RCC 7860 (cell line): ENCODE results near the gene VAMP5.
A peak's percentile ranks its signal among the peaks of the same experiment; 100 is the strongest.
"Not testable (repeated sequence)": the region's sequence is repeated elsewhere in the genome, so short reads cannot be mapped to it uniquely, and the experiment has no call there.

Experiments used
- DNase-seq: peaks from one replicate; pipeline ENCODE4 v3.0.0-alpha.2; 2015; ENCODE audit warnings: low spot score
- FAIRE-seq: peaks from 2 replicates; lab custom pipeline; 2012; peaks lifted over from hg19 to GRCh38; lab: Jason Lieb, UNC

VAMP5 gene

DNA sequence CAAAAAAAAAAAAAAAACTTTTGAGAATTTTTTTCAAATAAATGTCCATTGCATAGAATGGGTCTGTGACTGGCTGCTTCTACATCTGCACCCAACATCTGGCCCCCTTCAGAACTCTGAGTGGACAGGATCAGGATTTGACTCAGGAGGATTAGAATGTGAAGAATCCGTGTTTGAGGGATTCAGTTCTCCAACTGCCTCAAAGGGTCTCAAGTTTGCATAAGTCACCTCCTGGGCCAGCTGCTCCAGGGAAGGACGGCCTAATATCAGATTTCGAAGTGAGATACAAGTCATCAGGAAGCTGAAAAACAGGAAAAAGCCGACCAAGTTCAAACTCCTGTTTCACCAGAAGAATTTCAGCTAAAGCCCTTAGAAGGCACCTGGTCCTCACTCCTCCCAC is 34.4 kb upstream of the VAMP5 start:
- no peak for FAIRE-seq
- peak; percentile 18 for DNase-seq

DNA sequence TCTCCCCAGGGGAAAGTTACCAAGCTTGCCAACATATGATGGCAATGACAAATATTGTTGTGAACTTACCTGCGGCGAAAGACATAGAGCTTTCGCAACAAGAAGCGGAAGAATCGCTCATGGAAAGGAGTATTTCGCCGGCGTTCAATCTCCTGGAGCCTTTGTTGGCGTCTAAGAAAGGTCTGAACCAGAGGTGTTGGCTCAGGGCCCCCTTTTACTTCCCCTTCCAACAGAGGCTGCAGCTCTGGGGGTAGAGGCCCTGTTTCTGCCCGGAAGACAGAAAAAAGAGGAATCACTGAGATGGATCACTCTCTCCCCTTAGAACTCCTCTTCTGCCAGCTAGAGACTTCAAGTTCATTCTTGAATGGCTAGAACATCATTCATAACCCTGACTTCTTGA is 33.7 kb upstream of the VAMP5 start:
- DNase-seq (no peak), FAIRE-seq (no peak)

DNA sequence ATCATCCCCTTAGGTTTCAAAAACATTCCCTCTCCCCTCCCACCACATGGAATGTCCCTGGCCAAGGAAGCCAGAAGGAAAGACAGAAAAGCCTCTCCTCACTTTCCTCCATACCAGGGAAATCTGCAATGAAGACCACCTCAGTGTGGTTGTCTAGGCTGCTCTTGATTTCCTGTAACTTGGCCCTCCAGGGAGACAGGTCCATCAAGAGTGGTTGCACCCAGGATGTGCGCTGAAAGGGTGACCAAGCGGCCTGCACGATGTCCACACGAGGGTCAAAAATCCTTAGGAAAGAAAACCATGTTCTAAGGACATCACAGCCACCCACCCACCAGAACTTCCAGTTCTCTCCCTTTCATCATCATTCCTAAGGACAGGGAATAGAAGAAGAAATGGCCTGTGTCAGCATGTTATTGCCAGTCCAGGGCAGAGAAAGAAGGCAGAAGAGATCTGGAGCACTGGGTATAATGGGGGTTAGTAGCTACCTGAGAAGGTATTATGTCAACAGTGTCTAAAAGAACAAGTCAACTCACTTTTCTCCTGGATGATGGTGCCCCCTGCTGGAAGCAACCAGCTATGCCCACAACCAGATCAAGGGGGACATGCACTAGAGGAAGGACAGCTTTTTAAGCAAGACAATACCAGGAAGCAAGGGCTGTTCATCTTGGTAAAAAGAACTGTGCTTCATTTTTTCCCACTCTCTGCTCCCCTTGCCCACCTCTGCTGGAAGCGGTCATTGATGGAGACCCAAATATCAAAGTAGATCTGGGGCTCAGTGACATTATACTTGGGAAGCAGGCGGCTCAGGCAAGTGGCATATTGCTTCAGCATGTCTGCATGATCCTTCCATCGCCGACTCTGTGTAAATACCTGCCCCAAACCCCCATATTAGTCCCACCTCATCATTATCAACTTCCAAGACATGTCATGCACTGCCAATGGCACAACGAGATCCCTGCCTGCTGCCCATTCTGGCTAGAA is 32.2 kb upstream of the VAMP5 start:
- DNase-seq (peak; percentile 66), FAIRE-seq (peak; percentile 54)

DNA sequence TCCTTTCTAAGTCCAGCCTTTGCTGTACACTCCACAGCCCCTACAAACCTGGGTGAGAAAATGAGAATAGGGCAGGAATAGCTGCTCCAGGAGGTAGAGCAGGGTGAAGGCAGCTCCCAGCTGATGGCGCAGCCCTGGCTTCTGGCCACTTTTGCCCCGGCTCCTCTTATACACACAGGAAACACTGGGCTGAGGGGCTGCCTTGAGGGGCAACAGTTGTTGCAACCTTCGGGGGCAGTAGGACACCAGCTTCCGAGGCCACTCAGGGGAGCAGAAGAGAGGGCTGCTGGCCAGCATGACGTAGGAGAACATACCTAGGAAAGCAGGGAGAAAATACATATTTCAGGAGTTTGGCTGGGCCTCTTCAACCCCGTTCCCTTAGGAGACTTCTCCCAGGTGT is 31.0 kb upstream of the VAMP5 start:
- no peak for DNase-seq
- no peak for FAIRE-seq

DNA sequence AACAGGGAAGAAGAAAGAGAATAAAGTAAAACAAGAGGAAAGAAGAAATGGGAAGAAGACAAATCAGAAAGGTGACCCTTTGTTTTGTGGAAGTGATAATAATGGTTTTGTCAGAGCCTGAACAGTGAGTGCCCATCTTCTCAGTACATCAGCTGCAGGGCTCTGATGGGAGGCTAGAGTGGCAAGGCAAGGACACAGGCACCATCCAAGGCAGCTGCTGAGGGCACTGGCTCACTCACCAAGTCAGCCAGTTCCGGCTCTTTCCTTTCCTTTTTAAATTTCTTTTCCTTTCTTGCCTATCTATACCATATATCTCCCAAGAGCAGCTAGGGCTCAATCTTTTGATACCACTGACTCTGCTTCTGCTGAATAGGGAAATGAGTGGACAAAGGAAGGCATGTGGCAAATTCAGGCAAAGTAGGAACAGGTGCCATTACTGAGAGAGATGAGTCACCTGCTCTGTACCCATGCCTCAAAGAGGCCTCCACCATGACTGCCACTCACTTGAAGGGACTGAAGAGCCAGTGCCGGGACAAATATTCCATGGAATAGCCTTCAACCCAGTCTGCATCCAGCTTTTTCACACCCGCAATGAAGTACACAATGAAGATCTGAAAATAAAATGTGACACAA is 29.1 kb upstream of the VAMP5 start:
- DNase-seq (no peak), FAIRE-seq (no peak)

DNA sequence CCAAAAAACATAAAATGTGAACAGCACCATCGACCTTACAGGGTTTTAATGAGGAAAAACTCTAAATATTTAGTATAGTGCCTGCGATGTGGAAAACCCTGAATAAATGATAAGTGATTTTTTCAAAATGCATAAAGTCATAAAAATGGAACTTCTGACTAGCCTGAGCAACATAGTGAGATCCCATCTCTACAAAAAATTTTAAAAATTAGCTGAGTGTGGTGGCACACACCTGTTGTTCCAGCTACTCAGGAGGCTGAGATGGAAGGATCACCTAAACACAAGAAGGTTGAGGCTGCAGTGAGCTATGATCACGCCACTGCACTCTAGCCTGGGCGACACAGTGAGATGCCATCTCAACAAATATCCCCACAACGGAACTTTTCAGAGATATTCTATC is 27.1 kb upstream of the VAMP5 start:
- DNase-seq = no peak
- no peak for FAIRE-seq

DNA sequence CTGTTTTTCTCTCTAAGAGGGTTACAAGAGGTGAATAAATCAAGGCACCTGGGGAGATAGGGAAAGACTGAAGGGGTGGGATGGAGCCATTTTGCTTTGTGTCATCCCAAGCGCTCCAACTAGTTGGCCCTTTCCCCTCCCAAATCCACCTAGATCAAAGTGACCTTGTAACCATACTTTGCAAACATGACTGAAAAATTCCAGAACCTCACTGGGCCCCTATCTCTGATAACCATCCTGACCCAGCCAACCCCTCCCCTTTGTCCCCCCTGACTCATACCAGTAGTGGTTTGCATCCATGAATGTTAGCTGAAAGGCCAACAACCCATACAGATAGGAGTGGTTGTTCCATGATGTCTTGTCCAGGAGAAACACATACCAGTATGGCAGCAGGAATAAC is 26.1 kb upstream of the VAMP5 start:
- FAIRE-seq (no peak), DNase-seq (no peak)

DNA sequence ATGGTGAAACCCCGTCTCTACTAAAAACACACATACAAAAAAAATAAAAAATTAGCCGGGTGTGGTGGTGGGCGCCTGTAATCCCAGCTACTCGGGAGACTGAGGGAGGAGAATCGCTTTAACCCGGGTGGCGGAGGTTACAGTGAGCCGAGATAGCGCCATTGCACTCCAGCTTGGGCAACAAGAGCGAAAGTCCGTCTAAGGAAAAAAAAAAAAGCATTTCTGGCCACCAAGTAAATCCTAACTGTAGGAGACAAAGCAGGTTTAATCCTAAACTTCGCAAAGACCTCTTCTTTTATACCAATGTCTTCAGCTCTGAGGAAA is 23.9 kb upstream of the VAMP5 start:
- not testable (repeated sequence) for DNase-seq, FAIRE-seq

DNA sequence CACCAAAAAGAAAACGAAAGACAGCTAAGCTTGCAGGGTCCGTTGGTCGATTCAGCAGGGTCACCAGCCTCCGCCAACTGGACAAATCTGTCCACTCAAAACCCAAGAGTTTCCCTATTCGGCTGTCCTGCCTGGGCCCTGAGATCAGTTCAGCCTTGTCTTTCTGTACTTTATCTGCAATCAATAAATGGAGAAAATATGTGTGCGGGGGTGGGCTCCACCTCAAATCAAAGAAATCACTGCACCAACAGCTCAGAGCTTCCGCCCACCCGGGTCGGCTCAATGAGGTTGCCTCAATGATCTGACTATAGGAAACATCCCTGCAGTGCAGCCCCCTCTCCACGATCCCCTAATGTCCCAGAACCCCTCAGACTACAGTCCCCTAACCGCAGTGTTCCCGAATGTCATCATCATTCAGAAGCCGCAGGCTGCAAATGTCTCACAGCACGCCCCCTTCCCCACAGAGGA is 23.4 kb upstream of the VAMP5 start:
- FAIRE-seq (no peak), DNase-seq (no peak)

DNA sequence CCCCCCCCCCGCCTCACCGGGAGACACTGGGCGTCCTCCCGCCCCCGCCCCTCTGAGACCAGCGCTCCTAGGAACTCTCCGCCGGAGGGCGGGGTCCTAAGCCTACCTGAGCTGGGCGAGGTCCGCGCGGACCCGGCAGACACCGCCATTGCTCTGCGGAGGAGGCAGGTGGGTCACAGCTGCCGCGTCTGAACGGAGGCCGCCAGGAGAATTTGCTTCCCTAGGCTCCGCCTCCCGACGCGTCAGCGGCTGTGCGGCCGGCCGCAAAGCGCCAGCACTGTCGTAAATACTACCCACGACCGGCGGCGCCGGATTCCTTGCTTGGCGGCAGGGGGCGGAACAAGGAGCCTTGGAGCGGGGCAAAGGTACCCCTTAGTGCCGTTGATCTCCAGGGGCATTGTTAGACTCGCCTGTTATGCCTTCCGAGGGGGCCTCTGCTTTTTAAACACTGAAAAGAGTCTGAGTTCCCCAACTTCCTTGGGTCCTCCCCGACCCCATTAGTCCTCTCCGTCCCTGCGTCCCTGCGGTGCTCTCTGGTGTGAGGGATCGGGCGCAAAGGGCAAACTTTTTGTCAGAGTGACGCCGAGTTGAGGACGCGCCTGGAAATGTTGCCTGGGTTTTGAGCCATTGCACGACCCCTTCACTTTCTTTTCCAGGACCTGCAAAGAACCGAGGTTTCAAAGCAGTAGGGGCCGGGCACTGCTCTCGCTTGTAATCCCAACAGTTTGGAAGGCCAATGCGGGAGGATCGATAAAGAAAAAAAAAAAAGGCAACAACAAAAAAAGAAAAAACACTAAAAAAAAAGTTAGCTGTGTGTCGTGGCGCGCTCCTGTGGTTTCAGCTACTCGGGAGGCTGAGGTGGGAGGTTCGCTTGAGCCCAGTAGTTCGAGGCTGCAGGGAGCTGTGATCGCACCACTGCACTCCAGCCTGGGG is 22.7 kb upstream of the VAMP5 start, which contains the start of gene GGCX:
Gene GGCX, minus strand, starts transcription at position 214 of the 933 bp plus-strand sequence. Its CDS starts 65 bp downstream, at position 149.
- peak; percentile 38 for FAIRE-seq

DNA sequence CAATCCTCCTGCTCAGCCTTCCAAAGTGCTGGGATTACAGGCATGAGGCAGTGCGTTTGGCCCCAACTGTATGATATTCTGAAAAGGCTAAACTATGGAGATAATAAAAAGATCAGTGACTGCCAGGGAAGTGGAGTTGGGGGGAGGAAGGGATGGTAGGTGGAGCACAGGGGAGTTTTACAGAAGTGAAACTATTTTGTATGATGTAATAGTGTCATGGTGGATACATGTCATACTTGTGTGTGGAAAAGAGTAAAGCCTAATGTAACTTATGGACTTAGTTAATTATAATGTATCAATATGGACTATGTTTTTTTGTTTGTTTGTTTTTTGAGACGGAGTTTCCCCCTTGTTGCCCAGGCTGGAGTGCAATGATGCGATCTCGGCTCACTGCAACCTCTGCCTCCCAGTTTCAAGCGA is 20.1 kb upstream of the VAMP5 start:
- FAIRE-seq = no peak
- DNase-seq = no peak

More for the DNA sequence above, 22.7 kb upstream of the VAMP5 start, which contains the start of gene GGCX:
- peak; percentile 82 for DNase-seq

DNA sequence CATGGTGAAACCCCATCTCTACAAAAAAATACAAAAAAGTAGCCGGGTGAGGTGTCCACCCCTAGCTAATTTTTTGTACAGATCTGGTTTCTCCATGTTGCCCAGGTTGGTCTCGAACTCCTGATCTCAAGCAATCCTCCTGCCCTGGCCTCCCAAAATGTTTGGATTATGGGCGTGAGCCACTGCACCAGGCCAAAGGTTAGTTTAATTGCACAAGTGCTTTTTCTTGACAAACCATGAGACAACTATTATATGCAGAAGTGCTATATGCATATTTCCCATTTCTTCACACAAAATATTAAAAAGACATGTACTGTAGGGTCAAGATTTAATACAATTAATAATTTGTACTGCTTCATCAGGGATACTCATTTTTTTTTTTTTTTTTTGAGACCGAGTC is 18.0 kb upstream of the VAMP5 start:
- FAIRE-seq (no peak), DNase-seq (no peak)

DNA sequence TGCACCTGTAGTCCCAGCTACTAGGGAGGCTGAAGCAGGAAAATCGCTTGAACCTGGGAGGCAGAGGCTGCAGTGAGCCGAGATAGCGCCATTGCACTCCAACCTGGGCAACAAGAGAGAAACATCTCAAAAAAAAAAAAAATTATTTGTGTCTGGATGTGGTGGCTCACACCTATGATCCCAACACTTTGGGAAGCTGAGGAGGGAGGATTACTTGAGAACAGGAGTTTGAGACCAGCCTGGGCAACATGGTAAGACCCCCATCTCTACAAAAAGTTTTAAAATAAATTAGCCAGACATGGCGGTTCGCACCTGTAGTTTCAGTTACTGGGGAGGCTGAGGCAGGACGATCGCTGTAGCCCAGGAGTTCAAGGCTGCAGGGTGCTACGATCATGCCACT is 8.5 kb upstream of the VAMP5 start:
- FAIRE-seq (no peak), DNase-seq (no peak)

DNA sequence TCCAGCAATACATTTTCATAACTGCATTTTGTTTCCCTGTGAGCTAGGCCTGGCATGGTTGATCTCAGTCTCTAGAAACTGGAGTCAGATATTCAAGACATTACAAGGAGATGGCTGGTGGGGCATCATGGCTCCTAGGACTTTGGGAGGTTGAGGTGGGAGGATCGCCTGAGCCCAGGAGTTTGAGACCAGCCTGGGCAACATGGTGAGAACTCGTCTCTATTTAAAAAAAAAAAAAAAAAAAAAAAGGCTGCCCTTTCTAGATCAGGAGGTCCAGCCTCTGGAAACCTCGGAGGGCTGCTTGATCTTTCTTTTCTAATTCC is 7.2 kb upstream of the VAMP5 start:
- DNase-seq = no peak
- no peak for FAIRE-seq

DNA sequence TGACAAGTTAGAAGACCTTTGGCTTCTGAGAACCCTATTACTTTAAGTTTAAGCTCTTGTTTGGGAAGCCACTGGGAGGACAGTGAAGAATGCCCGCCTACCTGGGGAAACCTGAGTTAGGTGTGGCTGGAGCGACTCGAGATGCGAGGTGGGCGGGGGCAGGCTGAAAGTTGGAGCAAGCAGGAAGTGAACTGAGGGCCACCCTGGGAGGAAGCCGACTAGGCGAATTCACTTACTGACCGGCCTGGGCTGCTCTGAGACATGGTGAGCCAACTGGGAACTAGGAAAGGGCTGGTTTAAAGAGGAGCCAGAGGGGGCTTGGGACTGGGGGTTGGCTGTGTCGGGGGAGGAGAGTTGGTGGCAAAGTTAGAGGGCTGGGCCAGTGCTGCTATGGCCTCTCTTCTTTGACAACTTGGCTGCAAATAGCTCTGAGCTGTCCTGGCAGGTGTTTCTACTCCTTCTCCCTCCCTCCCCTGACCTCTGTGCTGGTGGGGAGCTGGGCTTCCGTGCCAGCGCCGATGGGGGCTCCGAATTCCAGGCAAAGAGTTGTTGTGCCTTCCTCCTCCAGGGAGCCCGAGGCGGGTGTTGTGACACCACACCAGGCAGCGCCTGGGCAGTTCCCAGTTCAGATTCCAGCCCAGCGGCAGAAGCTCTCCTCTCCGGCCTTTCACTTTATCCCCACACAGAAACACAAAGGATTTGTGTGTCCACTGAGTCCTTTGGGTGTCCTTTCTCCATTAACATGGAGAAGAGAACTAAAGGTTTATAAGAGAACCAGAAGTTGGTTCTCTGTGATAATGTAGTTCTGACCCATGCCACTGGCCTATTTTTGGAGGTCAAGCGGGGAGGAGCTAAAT is 6.6 kb upstream of the VAMP5 start, which contains the start of gene VAMP8:
Gene VAMP8, plus strand, starts transcription at position 201 of the 857 bp plus-strand sequence. Its CDS starts 61 bp downstream, at position 262.
- FAIRE-seq (no peak), DNase-seq (peak; percentile 37)

DNA sequence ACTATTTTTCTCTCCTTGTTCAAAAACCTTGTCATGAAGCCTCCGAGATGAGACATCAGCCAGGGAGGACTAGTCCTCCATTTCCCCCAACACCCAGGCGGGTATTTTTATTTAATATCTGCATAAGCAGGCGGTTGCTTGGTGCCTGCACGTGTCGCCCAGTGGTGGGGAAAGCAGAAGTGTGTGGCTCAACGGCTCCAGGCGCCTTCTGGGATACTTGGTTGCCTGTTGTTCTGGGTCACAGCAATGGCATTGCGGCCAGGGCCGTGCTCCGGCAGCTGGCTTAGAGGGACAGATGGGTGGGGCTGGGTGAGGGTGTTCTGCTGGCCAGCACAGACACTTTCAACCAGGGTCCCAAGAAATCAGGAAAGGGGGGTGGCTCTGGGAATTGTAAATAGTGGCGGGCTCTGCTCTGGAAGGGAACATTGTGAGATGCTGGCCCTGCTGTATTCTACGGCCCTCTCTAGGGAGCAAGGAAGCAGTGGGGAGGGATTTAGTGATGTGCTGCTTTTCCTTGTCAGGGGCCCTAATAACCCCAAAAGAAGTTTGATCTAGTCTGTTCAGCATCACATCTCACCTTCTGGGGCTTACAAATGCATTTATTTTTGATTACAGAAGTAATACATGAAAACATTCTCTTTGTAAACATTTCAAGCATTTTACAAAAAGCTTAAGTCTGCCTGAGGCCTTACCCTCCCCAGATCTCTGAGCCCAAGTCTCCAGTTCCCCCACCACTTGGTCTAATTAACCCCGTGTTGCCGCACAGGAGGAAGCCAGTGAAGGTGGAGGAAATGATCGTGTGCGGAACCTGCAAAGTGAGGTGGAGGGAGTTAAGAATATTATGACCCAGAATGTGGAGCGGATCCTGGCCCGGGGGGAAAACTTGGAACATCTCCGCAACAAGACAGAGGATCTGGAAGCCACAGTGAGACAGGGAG is 5.7 kb upstream of the VAMP5 start:
- DNase-seq (no peak), FAIRE-seq (no peak)

DNA sequence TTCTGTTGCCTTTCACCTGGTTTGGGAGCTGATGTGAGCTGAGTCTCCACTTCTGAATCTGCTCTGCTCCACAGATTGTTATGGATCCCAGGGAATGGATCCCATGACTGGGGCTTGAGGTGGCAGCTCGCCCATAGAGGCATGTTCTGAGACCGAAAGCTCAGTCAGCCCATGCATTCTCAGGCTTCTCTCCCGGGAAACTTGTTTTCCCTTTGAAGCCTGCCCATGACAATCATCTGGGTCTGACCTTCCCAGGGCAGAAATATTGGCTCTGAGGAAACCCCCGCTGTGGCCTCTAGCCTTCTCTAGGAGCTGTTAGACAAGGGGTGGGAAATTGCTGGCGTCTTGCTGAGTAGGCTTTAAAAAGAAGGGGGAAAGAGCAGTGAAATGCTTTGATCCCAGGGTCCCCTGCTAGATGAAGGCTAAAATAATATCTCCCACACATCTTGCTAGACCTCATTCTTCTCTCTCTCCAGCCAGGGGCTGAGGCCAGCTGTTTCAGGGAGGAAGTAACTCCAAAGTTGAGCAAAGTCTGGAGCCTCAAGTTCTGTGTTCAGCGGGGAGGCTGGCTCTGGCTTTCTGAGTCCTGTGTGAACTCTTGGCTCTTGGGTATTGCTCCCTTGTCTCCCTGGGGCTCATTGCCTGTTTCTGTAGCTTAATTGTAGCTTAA is 4.8 kb upstream of the VAMP5 start:
- DNase-seq (no peak), FAIRE-seq (no peak)

DNA sequence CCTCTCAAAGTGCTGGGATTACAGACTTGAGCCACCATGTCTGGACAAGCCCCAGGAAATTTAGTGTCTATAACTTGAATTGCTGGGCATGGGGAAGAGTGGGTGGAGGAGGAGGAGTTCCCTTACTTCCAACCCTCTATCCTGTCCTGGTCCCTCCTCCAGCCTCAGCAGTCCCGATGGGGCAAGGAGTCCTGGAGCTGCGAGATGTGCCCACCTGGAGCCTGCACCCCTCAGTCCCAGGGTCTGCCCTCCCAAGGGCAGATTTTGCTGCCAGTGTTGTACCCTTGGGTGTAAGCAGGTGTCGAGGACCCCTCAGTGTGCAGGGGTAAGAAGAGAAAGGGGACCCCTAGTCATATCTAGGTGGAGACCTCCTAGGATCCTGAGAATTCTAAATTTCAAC is 4.0 kb upstream of the VAMP5 start:
- FAIRE-seq (no peak), DNase-seq (no peak)
